Liver (tissue), 9 donors: Measurements from ENCODE around the gene ARHGAP8. TPM values are rescaled to one million over a fixed set of nuclear protein-coding genes. Genes with fewer than 3 reads are reported as not detected.

Experiments
- DNase-seq: peaks from one replicate; pipeline ENCODE4 v3.0.0-alpha.2; 2017; ENCODE audit warnings: low spot score
- H3K27ac ChIP-seq, 2 donors: one replicate each; pipeline ENCODE4 v1.7.0; 2013; ENCODE audit warnings: inconsistent platforms in 2 of 2, low read length in 2 of 2, control low read depth in 1 of 2, low read depth in 1 of 2, mild to moderate bottlenecking in 1 of 2
- H3K27me3 ChIP-seq, 4 donors: one replicate each; pipeline versions ENCODE4 v1.6.1 to v1.7.0; 2013; ENCODE audit warnings: low read length in 3 of 4, inconsistent platforms in 1 of 4, mild to moderate bottlenecking in 1 of 4, moderate library complexity in 1 of 4; ENCODE audit not compliant: control insufficient read depth in 4 of 4, insufficient read depth in 4 of 4
- H3K36me3 ChIP-seq, 4 donors: one replicate each; pipeline versions ENCODE4 v1.6.1 to v1.7.0; 2013; ENCODE audit warnings: low read length in 3 of 4, mild to moderate bottlenecking in 3 of 4, low read depth in 1 of 4, moderate library complexity in 1 of 4; ENCODE audit not compliant: control insufficient read depth in 4 of 4, insufficient read depth in 3 of 4
- H3K4me1 ChIP-seq, 4 donors: one replicate each; pipeline versions ENCODE4 v1.6.1 to v1.7.0; 2013; ENCODE audit warnings: low read length in 3 of 4, mild to moderate bottlenecking in 3 of 4, moderate library complexity in 1 of 4; ENCODE audit not compliant: control insufficient read depth in 4 of 4, insufficient read depth in 4 of 4
- H3K4me3 ChIP-seq, 3 donors: one replicate each; pipeline versions ENCODE4 v1.6.1 to v1.7.0; 2013; ENCODE audit warnings: low read length in 3 of 3, control low read depth in 1 of 3, low read depth in 1 of 3, mild to moderate bottlenecking in 1 of 3
- H3K9ac ChIP-seq, 2 donors: one replicate each; pipeline ENCODE4 v1.7.0; 2013; ENCODE audit warnings: low read length in 2 of 2, mild to moderate bottlenecking in 2 of 2, moderate library complexity in 2 of 2, control low read depth in 1 of 2, low read depth in 1 of 2
- H3K9me3 ChIP-seq, 4 donors: one replicate each; pipeline versions ENCODE4 v1.6.1 to v1.7.0; 2013; ENCODE audit warnings: low read length in 3 of 4; ENCODE audit not compliant: control insufficient read depth in 4 of 4
- ATF3 ChIP-seq: IDR thresholded peaks from 2 replicates; pipeline ENCODE4 v1.6.1; 2016; ENCODE audit warnings: antibody characterized with exemption
- CTCF ChIP-seq: fragments of 150-350 bp; IDR thresholded peaks from 2 replicates; pipeline ENCODE4 v1.5.1; 2017; ENCODE audit warnings: improper control_type of control experiment, low read depth, low read length; ENCODE audit not compliant: missing input control
- EGR1 ChIP-seq, 2 donors: IDR thresholded peaks; 2 replicates each; pipeline ENCODE4 v1.6.1; 2016 to 2018; ENCODE audit warnings: antibody characterized with exemption in 2 of 2, low read depth in 2 of 2
- FOXA1 ChIP-seq: IDR thresholded peaks from 2 replicates; pipeline ENCODE4 v1.6.1; 2016; ENCODE audit warnings: antibody characterized with exemption
- FOXA2 ChIP-seq: IDR thresholded peaks from 2 replicates; pipeline ENCODE4 v1.6.1; 2016; ENCODE audit warnings: antibody characterized with exemption
- GABPA ChIP-seq, 2 donors: IDR thresholded peaks in 1 of 2; conservative IDR thresholded peaks in 1 of 2; 2 replicates each; pipeline ENCODE4 v1.6.1; 2016; ENCODE audit warnings: antibody characterized with exemption in 2 of 2, mild to moderate bottlenecking in 1 of 2, moderate library complexity in 1 of 2
- HNF4A ChIP-seq, 2 donors: conservative IDR thresholded peaks; 2 replicates each; pipeline ENCODE4 v1.6.1; 2016; ENCODE audit warnings: antibody characterized with exemption in 2 of 2, mild to moderate bottlenecking in 2 of 2
- HNF4G ChIP-seq: IDR thresholded peaks from 2 replicates; pipeline ENCODE4 v1.6.1; 2016; ENCODE audit warnings: antibody characterized with exemption
- JUND ChIP-seq, 2 donors: IDR thresholded peaks; 2 replicates each; pipeline ENCODE4 v1.6.1; 2016; ENCODE audit warnings: antibody characterized with exemption in 2 of 2
- MAX ChIP-seq: IDR thresholded peaks from 2 replicates; pipeline ENCODE4 v1.6.1; 2016; ENCODE audit warnings: antibody characterized with exemption
- NR2F2 ChIP-seq: IDR thresholded peaks from 2 replicates; pipeline ENCODE4 v1.6.1; 2016; ENCODE audit warnings: antibody characterized with exemption
- RAD21 ChIP-seq, 2 donors: IDR thresholded peaks; 2 replicates each; pipeline ENCODE4 v1.6.1; 2016; ENCODE audit warnings: antibody characterized with exemption in 2 of 2, mild to moderate bottlenecking in 2 of 2
- REST ChIP-seq: IDR thresholded peaks from 2 replicates; pipeline ENCODE4 v1.6.1; 2016; ENCODE audit warnings: antibody characterized with exemption, mild to moderate bottlenecking
- RXRA ChIP-seq, 2 donors: IDR thresholded peaks; 2 replicates each; pipeline ENCODE4 v1.6.1; 2017 to 2018; ENCODE audit warnings: antibody characterized with exemption in 2 of 2, mild to moderate bottlenecking in 1 of 2
- SP1 ChIP-seq: IDR thresholded peaks from 2 replicates; pipeline ENCODE4 v1.6.1; 2018; ENCODE audit warnings: antibody characterized with exemption, mild to moderate bottlenecking
- TAF1 ChIP-seq: conservative IDR thresholded peaks from 2 replicates; pipeline ENCODE4 v1.6.1; 2016; ENCODE audit warnings: antibody characterized with exemption, mild to moderate bottlenecking
- YY1 ChIP-seq: IDR thresholded peaks from 2 replicates; pipeline ENCODE4 v1.6.1; 2016; ENCODE audit warnings: antibody characterized with exemption, mild to moderate bottlenecking
- ZBTB33 ChIP-seq: IDR thresholded peaks from 2 replicates; pipeline ENCODE4 v1.6.1; 2016; ENCODE audit warnings: antibody characterized with exemption
- WGBS: extraction: QIAGEN DNeasy Blood & Tissue Kit; methylation state at CpG from one replicate; pipeline ENCODE4 v1.1.7; 2013; 5-methylcytosine and 5-hydroxymethylcytosine counted together
- polyA plus RNA-seq, 2 donors: library from polyadenylated mRNA; stranded (reverse) in 1 of 2; unstranded in 1 of 2; fragments of 200-250 nt in 1 of 2; fragments of >200 nt in 1 of 2; fragmentation: Nextera tagmentation in 1 of 2; extraction: Ambion mirVana in 1 of 2; gene quantifications; one replicate each; pipeline versions ENCODE4 v1.2.1 to v1.2.3, GENCODE V29; 2013 to 2015
- total RNA-seq, 2 donors: library from RNA; depleted of rRNA; stranded (reverse); fragments of >200 nt; gene quantifications; one replicate each; pipeline ENCODE4 v1.2.3, GENCODE V29; 2014
- donor health status: healthy.
- donor health status: healthy.
- donor health status: healthy.
- donor health status: healthy.
- donor health status: healthy.

ARHGAP8 gene
- total and polyA plus RNA-seq, 4 donors: 0.58 to 1.8 (median 1.1) TPM

- TF ChIP-seq GABPA (IDR thresholded peaks at IDR 0.05 in 1 of 2, conservative IDR thresholded peaks at IDR 0.05 in 1 of 2): no peak
- TF ChIP-seq HNF4G: no peak
Measured at GRCh38 chr22:44718418-44718817, 34.0 kb upstream of the ARHGAP8 start (continued).

GRCh38 chr22:44719586-44720368 is 32.6 kb upstream of the ARHGAP8 start:
- H3K4me3 ChIP-seq: no peak overlapping the region
- H3K27me3 ChIP-seq: no peaks in the 10 kb centered on the region
- peaks cover 5 to 24% (median 17%) of the 10 kb centered on the region in 4 donors for H3K4me1 ChIP-seq
- H3K9me3 ChIP-seq: no peaks in the 10 kb centered on the region
- DNase-seq: peak; percentile 67
- TF ChIP-seq ZBTB33 (no peak), MAX (no peak), TAF1 (no peak), SP1 (no peak), REST (no peak), JUND (IDR thresholded peaks at IDR 0.05) (no peak), ATF3 (no peak), HNF4G (no peak), HNF4A (conservative IDR thresholded peaks at IDR 0.05) (no peak), FOXA1 (no peak), NR2F2 (no peak), EGR1 (IDR thresholded peaks at IDR 0.05; ENCODE audit: low read depth in 2 of 2) (no peak), RAD21 (IDR thresholded peaks at IDR 0.05) (no peak), YY1 (no peak), FOXA2 (no peak), RXRA (IDR thresholded peaks at IDR 0.05) (no peak), CTCF (no peak)
- 55% methylated on average over 13 of the region's 13 CpGs for WGBS
- H3K27ac ChIP-seq: no peak overlapping the region
- no peak overlapping the region for H3K9ac ChIP-seq
- peaks cover 0 to 7% (median 3%) of the 10 kb centered on the region in 4 donors for H3K36me3 ChIP-seq
